DMS153 treated with DMSO at 0.1 percent for 48 hours (cell line): ENCODE results near the gene HEXA.

Experiments used
- DNase-seq: peaks from one replicate; lab custom pipeline; 2025; ENCODE audit not compliant: unreplicated experiment; lab: John Stamatoyannopoulos, UW

HEXA gene

GRCh38 chr15:72323752-72324151 is 52.1 kb downstream of the HEXA start:
- DNase-seq: no peak

GRCh38 chr15:72319985-72320671 is 55.7 kb downstream of the HEXA start, which contains the start of gene CELF6:
Gene CELF6 (minus strand): TSS chr15:72320157. CDS start chr15:72319874, 283 bp downstream.
- DNase-seq: peak; percentile 16

GRCh38 chr15:72319360-72319984 is 56.3 kb downstream of the HEXA start:
- DNase-seq: no peak

DNA sequence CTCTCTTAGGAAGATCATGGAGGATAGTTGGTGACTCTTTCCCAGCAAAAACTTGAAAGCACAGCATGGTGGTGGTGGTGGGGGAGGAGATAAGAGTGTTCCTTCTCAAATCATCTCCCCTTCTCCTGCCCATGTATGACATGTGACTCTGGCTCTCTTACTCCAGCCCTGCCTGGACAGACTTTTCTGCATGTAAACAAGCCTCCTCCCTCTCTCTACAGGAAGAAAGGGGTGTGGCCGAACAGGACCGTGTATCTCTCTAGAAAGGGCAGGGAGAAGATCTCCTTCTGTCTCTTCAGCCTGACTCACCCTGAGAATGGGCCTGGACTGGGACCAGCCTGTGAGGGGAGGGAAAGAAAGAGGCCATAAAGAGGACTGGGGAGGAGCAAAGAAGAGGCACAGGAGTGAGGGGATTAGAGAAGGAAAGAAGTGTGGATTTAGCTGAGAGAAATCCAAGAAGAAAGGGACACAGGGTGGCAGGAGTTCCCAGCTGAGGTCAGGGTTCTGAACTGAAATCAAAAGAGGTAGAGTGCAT is 57.3 kb downstream of the HEXA start:
- DNase-seq: no peak

GRCh38 chr15:72315706-72316370 is 60.0 kb downstream of the HEXA start:
- DNase-seq: no peak

GRCh38 chr15:72313881-72314280 is 61.9 kb downstream of the HEXA start:
- no peak for DNase-seq

DNA sequence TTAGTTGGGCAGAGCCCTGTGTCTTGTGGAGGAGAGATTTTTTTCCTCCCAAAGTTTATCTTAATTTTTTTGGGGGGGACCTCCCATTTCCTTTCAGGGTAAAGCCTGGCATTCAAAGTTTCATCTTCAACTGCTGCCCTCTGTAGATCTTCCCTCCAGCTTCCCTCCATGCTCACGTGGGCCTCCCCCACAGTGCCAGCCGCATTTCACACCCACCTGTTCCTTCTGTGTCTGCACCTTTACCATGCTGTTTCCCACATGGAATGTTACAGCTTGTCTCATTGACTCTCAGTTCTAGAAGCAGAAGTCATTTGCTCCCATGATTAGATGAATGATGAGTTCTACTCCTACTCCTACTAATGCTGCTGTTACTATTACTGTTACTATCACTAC is 62.4 kb downstream of the HEXA start:
- no peak for DNase-seq

GRCh38 chr15:72312605-72313447 is 63.0 kb downstream of the HEXA start:
- peak; percentile 37 for DNase-seq

DNA sequence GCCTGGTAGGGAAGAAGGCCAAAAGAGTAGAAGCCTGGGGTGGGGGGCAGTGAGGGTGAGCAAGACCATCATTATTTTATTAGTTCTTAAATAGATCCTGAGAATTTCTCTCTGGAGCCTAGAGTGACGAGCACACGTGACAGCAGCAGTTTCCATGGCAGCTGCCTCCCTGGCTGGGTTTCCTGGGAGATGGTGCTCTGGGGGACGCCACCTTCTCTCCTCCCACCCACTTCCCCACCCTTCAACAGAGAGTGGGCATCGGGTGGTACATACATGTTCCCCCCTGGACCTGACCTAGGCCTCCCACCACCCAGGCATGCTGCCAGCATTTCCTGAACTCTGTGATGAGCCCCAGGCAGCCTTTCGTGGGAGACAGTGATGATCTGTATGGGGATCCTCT is 68.8 kb downstream of the HEXA start:
- DNase-seq: no peak

DNA sequence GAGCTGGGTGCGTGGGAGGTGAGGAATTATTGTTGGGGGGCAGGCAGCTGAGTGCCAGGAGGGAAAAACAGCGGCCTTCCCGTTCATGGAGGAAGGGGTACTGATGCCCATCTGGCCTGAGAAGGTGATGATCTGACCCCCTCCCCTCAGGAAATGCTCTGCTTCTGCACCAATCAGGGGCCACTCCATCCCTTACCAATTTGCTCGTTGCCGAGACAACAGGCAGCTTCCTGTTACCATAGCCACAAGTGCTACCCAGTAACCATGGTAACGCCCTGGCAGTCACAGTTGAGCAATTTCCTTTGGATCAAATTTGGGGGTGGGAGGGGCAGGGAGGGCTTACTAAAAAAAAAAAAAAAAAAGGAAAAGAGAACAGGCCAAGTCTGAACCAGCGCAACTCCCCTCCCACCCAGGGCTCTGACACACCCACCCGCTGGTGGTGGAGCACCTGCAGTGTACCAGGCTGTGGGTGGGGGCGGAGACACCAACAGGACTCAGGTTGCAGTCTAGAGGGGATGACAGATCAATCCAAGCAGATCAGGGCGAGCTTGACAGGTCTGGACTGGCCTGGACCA is 69.5 kb downstream of the HEXA start:
- no peak for DNase-seq

GRCh38 chr15:72304596-72304995 is 71.2 kb downstream of the HEXA start:
- DNase-seq: no peak

- DNase-seq: no peak
These were observed 72.9 kb downstream of the HEXA start for GRCh38 chr15:72302955-72303354.
